ENCODE results near the gene LYRM4.

The LYRM4 gene

DNA sequence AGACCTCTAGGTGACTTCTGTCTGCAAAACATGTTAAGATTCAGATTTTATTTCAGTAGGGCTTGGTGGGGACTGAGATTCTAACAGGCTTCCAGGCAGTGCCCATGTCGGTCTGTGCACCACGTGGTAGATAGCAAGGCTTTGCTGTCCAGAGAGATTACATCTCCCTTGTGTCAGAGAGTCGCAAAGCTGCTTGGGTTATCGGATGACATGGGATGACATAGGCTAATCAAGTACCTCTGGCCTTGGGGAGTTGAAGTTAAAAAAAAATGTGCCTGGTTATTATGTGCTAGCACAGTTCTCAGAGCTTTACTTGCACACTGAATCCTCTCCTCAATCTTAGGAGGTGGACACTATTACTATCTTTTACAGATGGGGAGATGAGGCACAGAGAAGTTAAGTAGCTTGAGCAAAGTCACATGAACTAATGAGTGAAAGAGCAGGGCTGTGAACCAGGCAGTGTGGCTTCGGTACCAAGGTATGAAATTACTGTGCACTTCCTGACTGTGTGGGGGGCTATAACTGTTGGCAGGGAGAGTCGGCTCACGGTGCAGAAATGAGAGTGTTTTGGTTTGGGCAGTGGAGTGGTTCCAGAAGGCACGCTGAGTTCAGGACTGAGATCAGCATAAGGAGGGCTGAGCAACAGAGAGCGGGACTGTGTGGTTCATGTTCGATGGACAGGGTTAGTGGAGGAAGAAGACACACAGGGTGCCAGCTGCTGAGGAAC lies 41.6 kb upstream of the LYRM4 start:
- TF ChIP-seq CTCF (conservative IDR thresholded peaks at IDR 0.05) = no peak
- H3K27ac ChIP-seq = no peak overlapping the region

DNA sequence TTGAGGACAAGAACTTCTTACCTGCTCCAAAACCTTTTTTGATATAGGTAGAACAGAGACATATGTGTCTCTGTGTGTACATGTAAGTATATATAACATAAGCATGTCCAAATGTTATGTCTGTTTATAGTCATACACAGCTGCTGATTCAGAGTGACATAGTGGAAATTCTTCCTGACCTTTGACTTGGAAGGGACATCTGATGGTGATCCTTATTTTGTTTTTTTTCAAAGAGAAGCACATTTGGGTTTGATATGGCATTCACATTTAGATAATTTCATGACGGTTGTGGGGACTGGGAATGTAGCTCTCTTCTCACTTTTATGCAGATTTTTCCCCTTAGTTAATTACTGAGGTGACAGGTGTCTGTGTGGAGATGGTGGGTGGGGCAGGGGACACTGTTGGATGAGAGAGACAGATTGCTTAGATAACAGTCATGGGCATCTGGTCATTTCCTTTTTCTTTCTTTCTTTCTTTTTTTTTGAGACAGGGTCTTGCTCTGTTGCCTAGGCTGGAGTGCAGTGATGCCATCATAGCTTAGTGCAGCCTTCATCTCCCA lies 39.5 kb upstream of the LYRM4 start:
- no peak for TF ChIP-seq CTCF (conservative IDR thresholded peaks at IDR 0.05)
- no peak overlapping the region for H3K27ac ChIP-seq

GRCh38 chr6:5295623-5296022 lies 34.9 kb upstream of the LYRM4 start:
- TF ChIP-seq CTCF (conservative IDR thresholded peaks at IDR 0.05) = no peak
- H3K27ac ChIP-seq = no peak overlapping the region

GRCh38 chr6:5294392-5295211 lies 33.9 kb upstream of the LYRM4 start:
- H3K27ac ChIP-seq = no peak overlapping the region
- no peak for TF ChIP-seq CTCF (conservative IDR thresholded peaks at IDR 0.05)

GRCh38 chr6:5293692-5294091 lies 32.9 kb upstream of the LYRM4 start:
- H3K27ac ChIP-seq = no peak overlapping the region
- no peak for TF ChIP-seq CTCF (conservative IDR thresholded peaks at IDR 0.05)

DNA sequence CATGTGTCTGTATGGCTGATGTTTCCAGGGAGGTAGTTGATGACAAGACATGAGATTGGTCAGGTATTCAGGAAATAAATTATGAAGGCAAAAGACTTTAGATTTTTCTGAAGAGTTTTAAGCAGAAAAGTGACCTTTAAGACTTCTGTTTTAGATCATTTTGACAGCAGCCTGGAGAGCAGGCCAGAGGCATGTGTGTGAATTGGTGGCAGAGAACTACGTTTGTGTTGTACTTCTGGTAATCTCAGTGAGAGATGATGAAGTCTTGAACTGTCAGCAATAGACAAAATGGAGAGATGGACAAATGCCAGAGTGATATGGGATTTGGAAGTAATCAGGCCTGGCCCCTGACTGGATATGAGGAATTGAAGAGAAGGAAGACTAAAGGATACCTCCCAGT lies 31.4 kb upstream of the LYRM4 start:
- H3K27ac ChIP-seq = no peak overlapping the region
- no peak for TF ChIP-seq CTCF (conservative IDR thresholded peaks at IDR 0.05)

DNA sequence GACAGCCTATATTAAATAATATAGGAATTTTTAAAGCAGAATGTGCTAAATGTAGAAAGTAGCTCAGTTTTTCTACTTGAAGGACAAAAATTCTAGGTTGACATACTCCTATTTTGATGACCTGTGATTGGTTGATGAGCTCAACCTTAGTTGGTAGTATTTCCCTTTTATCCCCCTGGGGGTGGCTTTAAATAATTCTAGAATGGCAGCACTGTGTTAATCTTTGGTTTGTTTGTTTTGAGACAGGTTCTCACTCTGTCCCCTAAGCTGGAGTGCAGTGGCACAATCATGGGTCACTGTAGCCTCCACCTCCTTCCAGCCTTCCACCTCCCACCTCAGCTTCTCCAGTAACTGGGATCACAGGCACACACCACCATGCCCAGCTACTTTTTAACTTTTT lies 29.8 kb upstream of the LYRM4 start:
- no peak overlapping the region for H3K27ac ChIP-seq
- TF ChIP-seq CTCF (conservative IDR thresholded peaks at IDR 0.05) = no peak

All from VCaP (cell line).